Dedifferentiated amniotic fluid mesenchymal stem cell (primary cell): ENCODE data around the gene BTG4.
A peak's percentile ranks its signal among the peaks of the same experiment; 100 is the strongest.

ENCODE experiments used
- DNase-seq: peaks from one replicate; pipeline ENCODE4 v3.0.0-alpha.2; 2016; ENCODE audit errors: extremely low spot score

The BTG4 gene

DNA sequence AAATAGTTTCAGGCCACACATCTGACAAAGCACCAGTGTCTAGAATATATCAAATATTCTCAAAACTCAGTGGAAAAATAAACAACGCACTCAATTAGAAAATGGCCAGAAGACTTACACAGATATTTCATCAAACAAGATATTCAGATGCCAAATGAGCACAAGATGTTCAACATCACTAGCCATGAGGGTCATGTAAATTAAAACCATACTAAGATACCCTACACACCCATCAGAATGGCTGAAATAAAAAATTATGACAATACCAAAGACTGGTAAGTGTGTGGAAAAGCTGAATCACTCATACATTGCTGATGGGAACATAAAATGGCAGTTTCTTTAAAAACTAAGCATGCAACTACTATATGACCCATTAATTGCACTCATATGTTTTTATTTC, 21.7 kb downstream of the BTG4 start:
- DNase-seq = no peak

DNA sequence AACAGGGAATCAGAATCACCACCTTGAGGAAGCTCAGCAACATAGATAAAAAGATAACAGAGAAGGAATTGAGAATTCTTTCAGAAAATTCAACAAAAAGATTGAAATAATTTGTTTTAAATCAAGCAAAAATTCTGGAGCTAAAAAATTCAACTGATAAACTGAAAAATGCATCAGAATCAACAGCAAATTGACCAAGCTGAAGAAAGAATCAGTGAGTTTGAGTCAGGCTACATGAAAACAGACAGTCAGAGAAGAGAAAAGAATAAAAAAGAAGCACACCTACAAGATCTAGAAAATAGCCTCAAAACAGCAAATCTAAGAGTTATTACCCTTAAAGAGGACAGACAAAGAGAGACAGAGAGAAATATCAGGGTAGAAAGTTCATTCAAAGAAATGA, 28.8 kb downstream of the BTG4 start:
- DNase-seq = no peak

DNA sequence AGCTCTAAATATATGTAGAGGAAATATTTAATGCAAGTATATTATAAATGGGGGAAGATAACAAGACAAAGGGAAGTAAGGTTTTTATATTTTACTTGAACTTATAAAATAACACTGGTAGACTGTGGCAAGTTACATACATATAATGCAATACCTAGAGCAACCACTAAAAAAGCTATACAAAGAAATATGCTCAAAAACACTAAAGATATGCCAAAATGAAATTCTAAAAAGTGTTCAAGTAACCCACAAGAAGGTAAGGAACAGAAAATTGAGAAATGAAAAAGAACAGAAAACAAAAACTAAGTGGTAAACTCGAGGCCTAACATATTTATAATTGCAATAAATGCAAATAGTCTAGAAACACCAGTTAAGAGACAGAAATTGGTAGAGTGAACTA, 32.5 kb downstream of the BTG4 start:
- no peak for DNase-seq

DNA sequence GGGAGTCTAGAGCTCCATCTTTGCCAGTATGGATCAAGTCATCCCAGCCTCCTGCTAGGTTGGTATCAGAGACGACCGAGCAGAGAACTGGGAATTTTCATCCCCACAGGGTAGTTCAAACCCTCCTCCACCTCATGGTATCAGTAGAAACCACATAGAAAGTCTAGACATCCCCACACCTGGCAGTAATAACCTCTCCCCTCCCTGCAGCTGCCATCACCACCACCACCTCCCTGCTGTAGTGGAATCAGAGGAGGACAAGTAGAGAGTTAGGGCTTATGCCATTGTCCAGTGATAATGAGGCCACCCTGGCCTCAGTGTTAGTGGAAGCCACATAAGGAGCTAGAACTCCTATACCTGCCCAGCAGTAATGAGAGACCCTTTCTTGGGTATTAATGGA, 34.3 kb downstream of the BTG4 start:
- no peak for DNase-seq

DNA sequence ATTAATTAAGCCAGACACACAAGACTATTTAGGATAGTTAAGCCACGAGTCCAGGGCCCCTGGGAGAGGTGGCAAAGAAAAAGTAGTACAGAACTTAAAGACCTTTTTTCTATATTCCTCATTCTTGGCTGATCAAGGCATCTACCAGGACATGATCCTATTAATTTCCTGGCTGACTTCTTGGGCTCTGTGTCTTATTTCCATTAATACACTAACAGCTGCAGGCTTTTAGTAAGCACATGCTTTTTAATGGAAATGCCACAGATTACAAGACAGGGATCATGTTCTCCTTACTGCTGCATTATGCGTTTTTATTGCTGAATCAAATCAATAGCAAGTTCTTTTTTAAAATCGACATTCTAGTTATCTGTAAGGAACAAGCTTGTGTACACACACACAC, 35.2 kb downstream of the BTG4 start:
- DNase-seq = no peak

DNA sequence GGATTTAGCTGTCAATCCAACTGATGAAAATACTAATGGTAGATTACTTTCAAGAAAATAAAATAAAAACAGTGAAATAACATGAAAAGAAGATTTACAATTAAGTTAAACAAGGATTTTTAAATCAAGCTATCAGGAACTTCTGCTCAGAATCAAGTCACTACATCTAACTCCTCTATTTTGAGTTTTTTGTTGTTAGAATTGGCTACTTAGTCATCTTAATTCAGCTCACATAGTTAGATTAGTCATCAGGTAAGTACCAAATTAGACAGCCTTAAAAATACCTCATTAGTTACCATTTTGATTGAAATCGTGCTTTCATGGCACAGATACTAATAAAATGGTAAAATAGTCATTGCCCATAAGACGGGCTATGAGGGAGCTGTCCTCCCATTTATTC, 35.8 kb downstream of the BTG4 start:
- DNase-seq = no peak

DNA sequence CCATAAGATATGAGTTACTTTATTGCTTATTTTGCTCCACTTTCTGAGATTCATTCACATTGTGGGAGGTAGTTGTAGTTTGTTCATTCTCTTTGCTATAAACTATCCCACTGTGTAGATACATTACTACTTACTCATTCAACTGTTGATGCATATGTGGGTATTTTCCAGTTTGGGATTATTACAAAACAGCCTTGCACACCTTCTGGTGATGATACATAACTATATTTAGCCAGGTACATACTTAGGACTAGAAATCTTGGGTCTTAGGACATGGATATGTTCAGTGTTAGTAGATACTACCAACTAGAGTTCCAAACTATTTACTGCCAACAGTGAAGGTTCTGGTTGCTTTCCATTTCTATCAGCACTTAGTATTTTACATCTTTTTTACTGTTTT, 37.8 kb downstream of the BTG4 start:
- DNase-seq = no peak

DNA sequence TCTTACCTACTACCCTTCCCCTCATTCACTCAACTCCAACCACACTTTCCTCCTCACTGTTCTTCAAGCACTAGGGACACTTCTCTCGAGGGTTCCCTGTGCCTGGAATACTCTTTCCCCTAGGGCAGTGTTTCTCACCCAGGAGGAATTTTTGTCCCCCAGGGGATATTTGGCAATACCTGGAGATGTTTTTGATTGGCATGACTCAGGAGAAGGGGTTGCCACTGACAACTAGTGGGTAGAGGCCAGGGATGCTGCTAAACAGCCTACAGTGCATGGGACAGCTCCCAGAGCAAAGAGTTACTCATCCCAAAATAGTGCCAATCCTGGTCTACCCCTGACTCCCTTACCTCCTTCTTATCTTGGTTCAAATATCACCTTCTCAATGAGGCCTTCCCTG, 40.0 kb downstream of the BTG4 start:
- no peak for DNase-seq

DNA sequence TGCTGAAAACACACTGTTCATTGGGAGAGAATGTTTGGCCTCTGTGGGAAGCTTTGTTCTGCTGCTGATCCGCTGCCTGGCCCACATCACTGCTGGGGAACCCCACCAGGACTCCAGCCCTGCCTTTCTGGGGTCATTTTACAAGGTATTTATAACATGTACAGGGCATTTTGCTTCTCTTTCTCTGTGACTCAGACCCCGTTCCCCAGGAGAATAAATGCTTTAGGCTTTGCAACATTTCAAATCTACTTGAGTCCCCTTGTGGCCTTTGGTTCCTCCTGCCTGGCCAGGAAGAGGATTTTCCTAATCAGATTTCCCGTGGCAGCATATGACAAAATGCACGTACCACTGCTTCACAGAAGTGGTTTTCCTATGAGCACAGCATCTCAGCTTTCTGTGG, 43.0 kb downstream of the BTG4 start:
- peak; percentile 42 for DNase-seq

DNA sequence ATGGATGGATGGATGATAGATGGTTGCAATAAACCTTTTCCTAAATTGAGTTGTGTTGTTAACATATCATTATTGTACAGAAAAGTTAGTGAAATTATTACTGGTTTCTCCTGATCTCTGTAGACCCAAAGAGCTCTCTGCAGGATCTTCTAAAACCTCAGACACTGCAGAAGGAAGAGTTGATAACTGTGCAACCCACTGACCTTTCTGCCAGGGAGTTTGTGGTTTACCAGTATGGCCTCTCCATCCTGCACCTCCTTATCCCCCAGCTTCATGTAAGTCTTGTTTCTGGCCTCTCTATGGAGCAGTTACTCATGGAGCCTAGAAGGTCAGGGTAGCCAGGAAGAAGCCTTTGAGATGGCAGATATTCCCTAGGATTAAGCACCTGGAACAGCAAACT, 45.6 kb downstream of the BTG4 start:
- no peak for DNase-seq

DNA sequence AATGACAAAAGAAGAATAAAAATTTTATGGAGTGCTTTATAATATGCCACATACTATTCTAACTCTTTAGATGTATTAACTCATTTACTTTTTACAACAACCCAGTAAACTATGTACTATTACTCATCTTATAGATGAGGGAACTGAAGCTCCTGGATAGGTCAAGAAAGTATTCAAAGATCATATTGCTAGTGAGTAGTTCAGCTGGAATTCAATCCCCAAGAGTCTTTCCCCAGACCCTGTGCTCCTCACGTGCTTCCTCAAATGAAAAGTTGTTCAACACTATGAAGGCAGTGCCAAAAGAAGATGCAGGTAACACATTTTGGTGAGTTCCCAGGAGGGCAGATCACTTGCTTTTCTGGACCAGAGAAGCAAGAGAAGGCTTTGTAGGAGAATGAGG, 46.8 kb downstream of the BTG4 start:
- no peak for DNase-seq

DNA sequence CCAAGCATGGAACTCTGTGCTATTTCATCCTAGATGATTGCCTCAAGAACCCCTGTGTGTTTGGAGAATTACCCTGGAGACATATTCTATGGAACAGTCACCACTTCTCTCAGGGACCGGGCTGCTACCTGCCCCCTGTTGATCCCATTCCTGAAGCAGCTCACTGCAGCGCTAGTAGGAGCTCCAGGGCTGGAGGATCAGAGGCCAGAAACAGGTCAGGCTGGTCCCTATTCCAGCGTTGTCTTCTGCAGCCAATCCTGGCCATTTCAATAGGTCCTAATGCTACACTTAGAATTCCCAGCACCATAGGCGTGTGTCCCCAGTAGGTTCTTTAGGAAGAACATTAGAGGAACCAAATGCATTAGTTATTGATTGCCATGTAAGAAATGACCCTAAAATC, 48.9 kb downstream of the BTG4 start:
- DNase-seq = no peak

DNA sequence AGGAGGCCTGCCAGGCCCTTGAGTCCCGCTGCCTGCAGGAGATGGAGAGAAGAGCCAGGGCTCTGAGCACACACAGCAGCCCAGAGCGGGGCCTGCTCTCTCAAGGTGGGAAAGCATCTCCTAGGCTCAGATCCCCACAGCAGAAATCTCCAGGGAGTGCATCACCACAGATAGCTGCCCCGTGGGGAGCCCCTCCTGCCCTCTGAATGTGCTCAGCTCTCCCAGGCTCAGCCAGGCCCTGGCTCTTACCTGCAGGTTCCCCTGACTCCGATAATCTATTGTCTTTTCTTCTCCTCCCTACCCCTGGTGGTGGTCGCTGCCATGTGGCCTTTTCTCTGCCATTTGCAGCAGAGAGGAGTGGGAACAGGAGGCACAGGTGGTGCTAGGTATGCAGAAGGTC, 49.9 kb downstream of the BTG4 start:
- no peak for DNase-seq

DNA sequence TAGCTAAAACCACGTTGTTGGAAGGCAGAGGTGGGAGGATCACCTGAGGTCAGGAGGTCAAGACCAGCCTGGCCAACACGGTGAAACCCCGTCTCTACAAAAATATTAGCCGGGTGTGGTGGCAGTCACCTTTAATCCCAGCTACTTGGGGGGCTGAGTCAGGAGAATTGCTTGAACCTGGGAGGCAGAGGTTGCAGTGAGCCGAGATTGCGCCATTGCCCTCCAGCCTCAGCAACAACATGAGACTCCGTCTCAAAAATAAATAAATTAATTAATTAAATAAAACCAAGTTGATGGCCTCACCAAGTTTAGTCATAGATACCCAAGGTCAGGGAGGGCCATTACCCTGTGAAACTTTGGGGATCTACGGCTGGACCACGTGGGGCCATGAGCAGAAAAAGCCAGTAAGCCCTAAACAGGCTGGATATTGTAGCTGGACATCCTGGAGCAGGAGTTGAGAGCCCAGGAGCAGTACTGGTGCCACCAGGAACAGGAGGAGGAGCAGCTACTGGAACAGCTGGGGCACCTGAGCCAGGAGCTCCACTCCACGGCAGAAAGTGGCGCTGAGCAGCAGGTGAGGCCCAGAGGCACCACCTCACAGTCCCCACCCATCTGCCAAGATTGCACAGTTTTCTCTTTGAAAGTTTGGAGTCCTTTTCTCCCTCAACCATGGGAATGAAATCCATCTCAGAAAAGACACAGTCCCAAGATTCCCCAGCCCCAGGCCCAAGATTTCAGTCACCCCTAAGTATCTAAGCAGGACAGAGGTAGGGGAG, 50.5 kb downstream of the BTG4 start:
- no peak for DNase-seq

DNA sequence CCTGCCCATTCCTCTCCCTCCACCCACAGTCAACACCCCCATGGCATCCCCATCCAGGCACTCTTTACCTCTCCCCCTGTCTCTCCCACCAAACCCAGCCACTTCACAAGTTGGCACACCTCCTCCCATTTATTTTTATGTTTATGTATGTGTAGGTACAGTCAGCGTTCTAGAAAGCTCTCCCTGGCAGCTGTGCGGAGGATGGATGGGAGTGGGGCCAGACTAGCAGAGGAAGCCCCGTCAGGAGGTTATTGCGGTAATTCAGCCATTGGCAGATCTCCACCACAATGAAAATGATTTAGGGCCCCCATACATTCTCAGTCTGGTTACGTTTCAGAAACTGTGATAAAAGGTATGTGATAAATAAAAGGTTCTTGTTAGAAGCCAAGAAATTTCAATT, 51.3 kb downstream of the BTG4 start:
- DNase-seq = no peak

DNA sequence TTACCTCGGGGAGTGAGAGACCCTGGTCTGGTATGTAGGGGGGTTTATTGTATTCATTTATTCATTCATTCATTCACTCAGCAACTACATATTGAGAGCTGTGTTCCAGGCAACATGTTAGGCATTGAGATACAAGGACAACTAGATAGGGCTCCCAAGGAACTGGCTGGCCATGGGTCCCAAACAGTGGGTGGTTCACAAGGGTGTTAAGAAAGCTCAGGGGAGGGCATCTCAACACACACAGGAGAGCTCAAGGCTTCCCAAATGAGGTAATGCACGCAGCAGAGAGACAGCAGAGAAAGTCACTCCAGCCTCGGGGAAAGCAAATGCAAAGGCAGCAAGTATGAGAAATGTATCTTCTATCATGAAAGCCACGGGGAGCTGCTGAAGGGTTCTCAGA, 51.8 kb downstream of the BTG4 start:
- DNase-seq = no peak

DNA sequence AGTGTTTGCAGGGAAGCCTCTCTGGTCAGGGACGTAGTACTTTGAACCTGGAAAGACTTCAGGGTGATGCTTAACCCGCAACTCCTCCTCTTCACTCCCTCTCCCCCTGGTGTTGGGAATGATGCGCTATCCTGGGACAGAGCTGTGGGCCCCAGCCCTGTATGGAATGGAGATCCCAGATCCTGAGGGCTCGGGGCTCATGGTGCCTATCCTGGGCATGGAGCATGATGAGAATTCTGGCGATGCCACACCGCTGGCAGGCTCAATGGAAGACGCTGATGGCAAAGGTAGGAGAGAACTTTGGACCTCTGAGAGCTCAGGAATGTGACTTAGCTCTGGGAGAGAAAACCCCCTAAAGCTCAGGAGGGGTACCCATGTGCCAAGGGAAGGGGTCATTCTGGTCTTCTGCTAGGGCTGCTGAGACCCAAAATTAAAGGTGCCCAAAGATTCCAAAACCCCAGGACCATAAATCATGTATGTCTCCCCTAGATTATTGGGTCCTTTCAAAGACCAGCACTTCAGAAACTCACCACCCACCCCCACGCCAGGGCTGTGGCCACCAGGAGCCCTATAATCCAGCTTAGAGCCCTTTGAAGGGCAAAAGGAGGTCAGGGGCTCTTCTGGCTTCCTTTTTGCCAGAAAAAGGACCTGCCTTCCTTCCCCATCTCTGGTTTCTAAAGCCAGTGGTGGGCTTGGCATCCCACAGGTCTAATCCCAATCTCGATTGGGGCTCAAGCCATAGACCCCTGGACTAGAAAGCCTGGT, 52.5 kb downstream of the BTG4 start:
- DNase-seq = no peak

DNA sequence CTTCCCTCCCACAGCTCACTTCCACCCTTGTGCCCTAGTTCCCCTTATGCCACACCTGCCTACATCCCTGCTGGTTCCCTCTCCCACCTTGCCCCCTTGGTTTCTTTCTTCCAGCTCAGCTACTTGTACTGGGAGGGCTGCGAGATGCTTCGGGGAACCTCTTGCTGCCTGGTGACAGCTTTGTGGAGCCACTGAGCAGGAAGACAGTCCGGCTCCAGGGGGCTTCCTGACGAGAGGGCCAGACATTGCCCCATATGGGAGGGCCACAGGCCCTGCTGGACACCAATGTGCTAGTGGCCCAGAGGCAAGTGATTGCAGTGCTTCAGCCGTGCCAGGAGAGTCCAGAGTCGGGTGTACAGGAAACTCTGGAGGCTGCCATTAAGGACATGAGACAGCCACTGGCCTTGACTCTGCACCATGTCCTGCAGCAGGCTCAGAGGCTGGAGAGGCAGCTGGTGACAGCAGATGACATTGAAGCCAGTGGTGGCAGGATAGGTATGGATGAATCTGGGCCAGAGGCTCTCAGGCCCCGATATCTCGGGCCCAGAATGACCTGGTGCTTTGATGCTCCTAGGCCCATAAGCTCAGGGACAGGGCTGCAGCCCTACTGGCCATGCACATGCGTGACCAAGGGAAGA, 54.3 kb downstream of the BTG4 start:
- DNase-seq = no peak

DNA sequence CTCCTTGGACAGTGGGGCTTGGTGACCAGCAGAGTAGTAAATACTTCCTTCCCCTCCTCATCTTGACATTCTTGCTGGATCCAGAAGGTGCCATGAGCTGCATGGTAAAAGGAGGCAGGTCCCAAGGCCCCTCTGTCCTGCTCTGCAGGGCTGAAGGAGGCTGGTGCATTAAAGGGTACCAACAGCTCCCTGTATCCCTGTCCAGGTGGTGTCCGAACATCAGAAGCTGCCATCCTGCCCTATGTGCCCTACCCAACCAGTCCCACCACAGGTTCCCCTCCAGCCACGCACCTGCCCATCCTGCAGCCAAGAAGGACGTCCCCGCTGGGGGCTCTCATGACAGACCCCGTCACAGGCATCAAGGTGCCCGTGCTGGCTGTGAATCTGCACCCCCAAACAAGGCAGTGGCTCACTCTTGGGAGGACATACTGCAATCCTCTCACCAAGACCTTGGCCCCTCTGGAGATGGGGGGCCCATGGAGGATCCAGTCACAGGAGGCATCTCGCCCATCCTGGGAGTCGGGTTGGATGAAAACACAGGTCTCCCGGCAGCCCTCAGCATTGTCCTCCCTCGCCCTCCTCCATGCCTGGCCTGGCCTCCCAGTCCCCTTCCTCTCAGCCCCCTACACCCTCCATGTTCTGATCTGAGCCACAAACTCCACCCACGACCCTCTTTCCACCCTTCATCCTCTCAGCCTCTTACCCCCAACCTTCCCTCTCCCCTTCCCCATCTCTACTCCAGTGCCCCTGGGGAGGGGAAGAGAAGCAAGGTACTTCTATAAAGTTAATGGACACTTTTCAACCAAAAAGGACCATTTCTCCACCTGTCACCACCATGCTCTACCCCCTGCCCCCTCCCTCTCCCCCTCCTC, 55.1 kb downstream of the BTG4 start:
- DNase-seq = no peak

DNA sequence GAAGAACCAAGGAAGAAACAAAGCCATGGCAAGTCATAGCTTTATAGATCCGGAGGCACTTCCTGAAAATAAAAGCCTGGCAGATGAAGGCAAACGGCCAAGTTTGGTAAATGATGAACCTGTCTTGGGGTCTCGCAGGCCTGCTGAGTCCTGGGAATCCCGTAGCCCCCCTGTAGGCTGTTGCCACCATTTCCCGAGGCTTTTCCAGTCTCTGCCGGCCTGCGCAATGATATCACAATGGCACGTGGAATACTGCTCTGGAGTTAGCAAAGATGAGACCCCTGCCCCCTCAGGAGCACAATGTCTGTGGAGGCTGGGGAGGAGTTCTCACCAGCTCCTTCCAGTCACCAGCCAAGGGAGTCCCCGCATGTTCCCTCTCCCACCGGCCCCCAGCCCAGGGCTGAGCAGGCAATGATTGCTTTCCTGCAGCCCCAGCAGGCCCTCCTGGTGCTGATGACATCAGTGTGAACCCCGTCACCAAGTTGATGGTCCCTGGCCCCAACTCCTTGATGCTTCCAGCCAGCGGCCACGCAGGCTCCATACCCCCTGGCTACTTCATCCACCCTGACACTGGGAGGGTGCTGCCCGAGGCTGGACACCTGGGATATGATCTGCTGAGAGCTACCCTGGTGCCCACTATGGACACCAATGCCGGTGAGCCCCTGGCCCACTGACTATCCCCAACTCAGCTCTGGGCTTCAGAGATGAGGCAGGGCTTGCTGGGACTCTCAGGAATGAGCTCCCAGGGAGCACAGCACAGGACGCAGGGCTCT, 55.9 kb downstream of the BTG4 start:
- no peak for DNase-seq
